Measurements from ENCODE around the gene LAMB1.

- no peak for TF ChIP-seq CTCF (IDR thresholded peaks at IDR 0.05; ENCODE audit: low read length)
- no peak for TF ChIP-seq EZH2 (IDR thresholded peaks at IDR 0.05; ENCODE audit: borderline replicate concordance, low read length)
These were observed 111.2 kb downstream of the LAMB1 start for GRCh38 chr7:107891636-107892366.
